Central memory CD8-positive, alpha-beta T cell (primary cell): ENCODE measurements around the gene SCFD2.

Experiments
- ATAC-seq: fragments of 150-1000 bp; cut with Tn5 transposase; replicated peaks from 2 replicates; pipeline ENCODE4 v1.10.0; 2022; ENCODE audit warnings: mild to moderate bottlenecking, moderate FRiP score, moderate number of reproducible peaks; ENCODE audit not compliant: poor library complexity, severe bottlenecking; ENCODE audit errors: extremely low read depth
- DNase-seq, 2 donors: peaks; one replicate each; pipeline ENCODE4 v3.0.0; 2021; ENCODE audit warnings: low spot score in 2 of 2
- H3K27ac Mint-ChIP-seq: one replicate; pipeline ENCODE4 v1.8.0; 2022; ENCODE audit warnings: low read depth, mild to moderate bottlenecking, moderate library complexity, mixed read lengths
- H3K27me3 Mint-ChIP-seq: one replicate; pipeline ENCODE4 v1.8.0; 2022; ENCODE audit warnings: mixed read lengths
- H3K36me3 Mint-ChIP-seq: one replicate; pipeline ENCODE4 v1.8.0; 2022; ENCODE audit warnings: mild to moderate bottlenecking, moderate library complexity, mixed read lengths; ENCODE audit not compliant: insufficient read depth
- H3K4me1 Mint-ChIP-seq: one replicate; pipeline ENCODE4 v1.8.0; 2022; ENCODE audit warnings: mixed read lengths
- H3K4me3 Mint-ChIP-seq: one replicate; pipeline ENCODE4 v1.8.0; 2022; ENCODE audit warnings: mild to moderate bottlenecking, moderate library complexity, mixed read lengths
- H3K9me3 Mint-ChIP-seq: one replicate; pipeline ENCODE4 v1.8.0; 2022; ENCODE audit warnings: mixed read lengths

SCFD2 gene

GRCh38 chr4:52946855-52947254, 419.0 kb downstream of the SCFD2 start:
- no peak overlapping the region for H3K4me3 Mint-ChIP-seq
- no peaks in the 10 kb centered on the region for H3K9me3 Mint-ChIP-seq
- no peak overlapping the region for H3K27ac Mint-ChIP-seq
- DNase-seq (no peak), ATAC-seq (no peak)
- H3K27me3 Mint-ChIP-seq, result no peaks in the 10 kb centered on the region
- H3K36me3 Mint-ChIP-seq, result no peaks in the 10 kb centered on the region
- H3K4me1 Mint-ChIP-seq, result no peaks in the 10 kb centered on the region

- Mint-ChIP-seq H3K27ac (no peak overlapping the region), H3K4me1 (no peaks in the 10 kb centered on the region), H3K9me3 (no peaks in the 10 kb centered on the region), H3K27me3 (no peaks in the 10 kb centered on the region), H3K36me3 (no peaks in the 10 kb centered on the region), H3K4me3 (no peak overlapping the region)
- ATAC-seq, result no peak
- DNase-seq, result no peak
These were observed 419.9 kb downstream of the SCFD2 start for GRCh38 chr4:52945982-52946381.

DNA sequence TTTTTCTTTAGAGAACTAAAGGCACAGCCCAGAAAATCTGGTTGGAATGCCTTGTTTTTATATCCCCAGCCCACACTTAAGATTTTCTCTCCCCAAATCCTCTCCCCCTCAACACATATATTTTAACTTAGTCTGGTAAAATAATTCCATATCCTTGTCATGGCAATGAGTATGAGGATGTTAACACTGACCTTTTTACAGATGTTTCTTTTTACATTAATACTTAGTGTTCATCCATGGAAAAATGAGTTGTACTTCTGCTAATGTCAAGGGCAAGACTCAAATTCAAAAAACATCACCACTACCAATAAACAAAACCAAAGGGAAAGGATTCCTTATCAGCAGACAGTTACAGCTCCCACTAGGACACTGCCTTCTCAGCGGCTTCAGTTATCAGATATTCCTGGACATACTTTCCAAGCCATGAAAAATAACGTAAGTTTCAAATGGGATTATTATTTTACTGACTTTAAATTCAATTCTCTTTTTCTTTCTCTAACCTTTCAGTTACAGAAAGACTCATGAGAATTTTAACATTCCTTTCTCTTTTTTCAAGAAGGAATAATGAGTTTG, 420.4 kb downstream of the SCFD2 start:
- Mint-ChIP-seq H3K36me3 (no peaks in the 10 kb centered on the region), H3K27me3 (no peaks in the 10 kb centered on the region), H3K4me1 (no peaks in the 10 kb centered on the region), H3K9me3 (no peaks in the 10 kb centered on the region), H3K27ac (no peak overlapping the region), H3K4me3 (no peak overlapping the region)
- no peak for DNase-seq
- ATAC-seq, result no peak

DNA sequence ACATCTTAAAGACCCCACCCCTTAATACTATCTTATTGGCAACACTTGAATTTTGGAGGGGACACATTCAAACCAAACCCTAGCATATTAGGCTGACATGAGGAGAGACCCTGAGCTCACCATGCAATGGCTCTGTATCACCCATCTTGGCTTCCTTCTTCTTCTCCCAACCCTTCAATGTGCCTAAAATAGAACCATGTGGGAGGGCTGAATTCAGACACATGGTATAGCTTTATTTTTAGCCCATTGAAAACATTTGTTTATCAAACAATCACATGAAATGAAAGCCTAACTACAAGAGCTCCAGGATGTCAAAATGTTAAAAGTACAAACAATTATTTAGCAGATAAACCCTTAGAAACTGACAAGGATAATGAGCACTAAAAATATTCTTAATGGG, 422.2 kb downstream of the SCFD2 start:
- ATAC-seq (no peak), DNase-seq (no peak)
- Mint-ChIP-seq H3K27ac (no peak overlapping the region), H3K4me3 (no peak overlapping the region), H3K36me3 (no peaks in the 10 kb centered on the region), H3K9me3 (no peaks in the 10 kb centered on the region), H3K4me1 (no peaks in the 10 kb centered on the region), H3K27me3 (no peaks in the 10 kb centered on the region)

DNA sequence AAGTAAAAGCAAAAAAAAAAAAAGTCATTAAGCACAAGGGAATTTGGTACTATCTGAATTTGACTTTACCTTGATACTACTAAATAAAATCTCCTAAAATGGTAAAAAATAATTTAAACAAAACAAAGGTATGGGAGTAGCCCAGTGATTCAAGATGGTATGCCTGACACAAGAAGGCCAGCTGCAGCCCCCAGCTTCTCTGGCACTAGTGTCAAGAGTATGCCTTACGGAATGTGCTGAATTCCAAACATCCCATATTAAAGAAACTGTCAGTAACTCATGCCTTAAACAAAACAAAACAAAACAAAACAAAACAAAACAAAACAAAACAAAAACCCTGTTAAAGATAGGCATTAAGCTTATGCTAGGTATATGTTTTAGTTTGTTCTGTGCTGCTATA, 422.9 kb downstream of the SCFD2 start:
- H3K36me3 Mint-ChIP-seq, result no peaks in the 10 kb centered on the region
- ATAC-seq (no peak), DNase-seq (no peak)
- H3K4me3 Mint-ChIP-seq, result no peak overlapping the region
- no peak overlapping the region for H3K27ac Mint-ChIP-seq
- no peaks in the 10 kb centered on the region for H3K9me3 Mint-ChIP-seq
- no peaks in the 10 kb centered on the region for H3K4me1 Mint-ChIP-seq
- H3K27me3 Mint-ChIP-seq, result no peaks in the 10 kb centered on the region

DNA sequence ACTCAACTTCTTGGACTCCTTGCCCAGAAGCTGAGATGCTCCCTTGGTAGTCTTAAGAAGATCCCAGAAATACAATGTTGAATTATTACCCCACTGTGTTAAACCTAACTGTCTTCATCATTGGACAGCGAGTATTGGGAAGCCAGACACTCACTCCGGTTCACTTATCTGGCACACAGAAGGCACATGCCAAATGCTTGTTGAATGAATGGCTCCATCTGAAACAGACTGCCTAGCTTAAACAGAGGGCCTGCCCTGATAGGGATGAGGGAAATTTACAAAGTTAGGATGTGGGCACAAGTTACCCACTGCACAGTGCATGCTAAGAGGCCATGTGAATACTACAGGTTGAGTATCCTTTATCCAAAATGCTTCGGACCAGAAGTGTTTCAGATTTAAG, 424.4 kb downstream of the SCFD2 start:
- no peaks in the 10 kb centered on the region for H3K9me3 Mint-ChIP-seq
- ATAC-seq (no peak), DNase-seq (no peak)
- no peaks in the 10 kb centered on the region for H3K36me3 Mint-ChIP-seq
- H3K27ac Mint-ChIP-seq, result no peak overlapping the region
- no peak overlapping the region for H3K4me3 Mint-ChIP-seq
- no peaks in the 10 kb centered on the region for H3K4me1 Mint-ChIP-seq
- no peaks in the 10 kb centered on the region for H3K27me3 Mint-ChIP-seq

- ATAC-seq (no peak), DNase-seq (no peak)
- no peaks in the 10 kb centered on the region for H3K27me3 Mint-ChIP-seq
- no peaks in the 10 kb centered on the region for H3K36me3 Mint-ChIP-seq
- H3K9me3 Mint-ChIP-seq, result no peaks in the 10 kb centered on the region
- H3K4me3 Mint-ChIP-seq, result no peak overlapping the region
- no peak overlapping the region for H3K27ac Mint-ChIP-seq
- no peaks in the 10 kb centered on the region for H3K4me1 Mint-ChIP-seq
These were observed 426.1 kb downstream of the SCFD2 start for GRCh38 chr4:52939739-52940138.

- Mint-ChIP-seq H3K27me3 (no peaks in the 10 kb centered on the region), H3K4me3 (no peak overlapping the region), H3K4me1 (no peaks in the 10 kb centered on the region), H3K36me3 (no peaks in the 10 kb centered on the region), H3K9me3 (no peaks in the 10 kb centered on the region), H3K27ac (no peak overlapping the region)
- no peak for DNase-seq
- no peak for ATAC-seq
These were observed 426.5 kb downstream of the SCFD2 start for GRCh38 chr4:52939325-52939724.

GRCh38 chr4:52937829-52938228, 428.0 kb downstream of the SCFD2 start:
- Mint-ChIP-seq H3K27me3 (no peaks in the 10 kb centered on the region), H3K9me3 (no peaks in the 10 kb centered on the region), H3K27ac (no peak overlapping the region), H3K4me1 (no peaks in the 10 kb centered on the region), H3K4me3 (no peak overlapping the region), H3K36me3 (no peaks in the 10 kb centered on the region)
- no peak for DNase-seq
- ATAC-seq, result no peak

- Mint-ChIP-seq H3K4me1 (no peaks in the 10 kb centered on the region), H3K27me3 (no peaks in the 10 kb centered on the region), H3K27ac (no peak overlapping the region), H3K4me3 (no peak overlapping the region), H3K9me3 (no peaks in the 10 kb centered on the region), H3K36me3 (no peaks in the 10 kb centered on the region)
- DNase-seq, result no peak
- no peak for ATAC-seq
These were observed 429.1 kb downstream of the SCFD2 start for GRCh38 chr4:52936729-52937128.

DNA sequence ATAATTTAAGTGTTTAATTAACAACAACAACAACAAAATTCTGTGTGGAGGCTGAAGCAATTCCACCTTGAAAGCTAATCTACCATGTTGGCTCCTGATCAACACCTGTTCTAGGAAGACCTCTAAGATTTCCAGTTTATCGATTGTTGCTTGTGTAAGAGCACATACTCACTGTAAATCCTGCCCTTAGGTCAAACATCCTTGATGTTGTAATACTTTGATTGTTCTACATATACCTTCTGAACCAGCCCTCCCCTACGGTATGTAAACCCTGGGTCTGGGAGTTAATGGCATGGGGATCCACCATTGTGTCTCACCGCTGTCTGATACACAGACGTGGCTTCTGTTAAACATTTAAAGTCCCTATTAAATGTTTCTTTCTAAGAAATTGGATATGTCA, 430.5 kb downstream of the SCFD2 start:
- ATAC-seq, result no peak
- Mint-ChIP-seq H3K9me3 (no peaks in the 10 kb centered on the region), H3K27ac (no peak overlapping the region), H3K27me3 (no peaks in the 10 kb centered on the region), H3K4me1 (no peaks in the 10 kb centered on the region), H3K4me3 (no peak overlapping the region), H3K36me3 (no peaks in the 10 kb centered on the region)
- no peak for DNase-seq

DNA sequence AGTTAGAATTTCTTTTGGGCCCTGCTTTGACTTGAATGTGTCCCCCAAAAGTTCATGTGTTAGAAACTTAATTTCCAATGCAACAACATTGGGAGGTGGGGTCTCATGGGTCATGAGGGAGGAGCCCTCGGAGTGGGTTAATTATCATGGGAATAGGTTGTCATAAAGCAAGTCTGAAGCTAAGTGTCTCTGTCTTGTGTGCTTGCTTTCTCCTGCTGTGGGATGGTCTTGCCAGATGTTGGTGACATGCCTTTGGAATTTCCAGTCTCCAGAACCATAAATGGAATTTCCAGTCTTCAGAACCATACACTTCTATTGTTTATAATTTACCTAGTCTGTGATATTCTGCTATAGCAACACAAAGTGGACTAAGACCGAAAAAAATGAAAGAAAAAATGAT, 432.1 kb downstream of the SCFD2 start:
- no peaks in the 10 kb centered on the region for H3K4me1 Mint-ChIP-seq

DNA sequence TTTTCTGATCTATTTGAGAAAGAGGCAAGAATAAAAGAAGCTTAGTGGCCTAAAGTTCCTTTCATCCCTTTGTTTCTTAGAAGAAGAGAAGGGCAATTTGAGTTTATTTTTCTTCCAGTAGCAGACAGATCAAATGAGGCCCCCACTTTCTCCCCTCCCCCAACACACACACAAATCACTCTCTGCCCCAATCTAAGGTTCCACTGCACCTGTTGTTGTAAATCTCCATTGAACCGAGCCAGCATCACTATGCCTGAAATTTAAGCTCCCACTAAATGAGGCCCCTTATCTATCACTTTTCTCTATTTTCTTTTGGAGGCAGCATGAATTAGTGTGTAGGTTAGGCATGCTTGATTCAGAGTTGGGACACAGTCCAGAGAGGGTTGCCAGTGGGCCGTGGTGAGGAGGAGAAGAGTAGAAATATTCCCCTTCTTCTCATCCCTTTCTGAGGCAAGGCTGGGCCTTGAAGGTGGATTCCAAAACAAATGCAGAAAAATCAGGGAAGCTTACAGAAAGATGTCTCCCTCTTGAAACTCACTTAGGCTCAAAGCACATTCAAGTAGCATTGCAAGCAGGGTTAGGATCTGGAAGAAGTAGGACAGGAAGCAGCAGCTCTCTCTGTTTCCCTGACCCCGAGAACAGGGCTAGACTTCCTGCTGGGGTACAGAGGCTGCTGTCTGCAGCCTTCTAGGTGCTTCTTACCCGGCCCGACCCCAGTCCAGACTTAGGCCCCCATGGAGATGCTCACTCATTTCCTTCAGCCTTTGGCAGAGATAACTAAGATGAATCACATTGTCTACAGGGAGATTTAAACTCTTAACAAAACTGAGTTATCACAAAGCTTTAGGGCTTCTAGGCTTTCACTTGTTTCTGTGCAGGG, 433.0 kb downstream of the SCFD2 start:
- Mint-ChIP-seq H3K36me3 (no peaks in the 10 kb centered on the region), H3K27ac (no peak overlapping the region), H3K4me1 (no peaks in the 10 kb centered on the region), H3K9me3 (no peaks in the 10 kb centered on the region), H3K4me3 (no peak overlapping the region), H3K27me3 (no peaks in the 10 kb centered on the region)
- DNase-seq (no peak), ATAC-seq (no peak)

More for the DNA sequence above, 432.1 kb downstream of the SCFD2 start:
- ATAC-seq, result no peak
- Mint-ChIP-seq H3K4me3 (no peak overlapping the region), H3K27ac (no peak overlapping the region), H3K36me3 (no peaks in the 10 kb centered on the region), H3K27me3 (no peaks in the 10 kb centered on the region), H3K9me3 (no peaks in the 10 kb centered on the region)
- DNase-seq, result no peak
